B cell (primary cell): ENCODE results near the gene SPINK14. TPM values are rescaled to one million over a fixed set of nuclear protein-coding genes. Genes with fewer than 3 reads are reported as not detected.

ENCODE experiments used
- ATAC-seq: fragments of 200-7000 bp; cut with Tn5 transposase; one replicate; pipeline ENCODE4 v1.10.0; 2021; ENCODE audit warnings: low read depth, mild to moderate bottlenecking, moderate number of reproducible peaks, moderate library complexity
- CTCF ChIA-PET: fragments of 350-600 bp; sonication (Branson Sonifier 250); formaldehyde crosslinking; loops from one replicate; lab custom pipeline; 2021; ENCODE audit warnings: antibody characterized with exemption, inconsistent platforms; lab: Charles Lee
- POLR2A ChIA-PET: fragments of 350-600 bp; sonication (Branson Sonifier 250); formaldehyde crosslinking; loops from one replicate; lab custom pipeline; 2021; ENCODE audit warnings: antibody characterized with exemption; lab: Charles Lee
- DNase-seq: peaks from one replicate; pipeline ENCODE4 v3.0.0; 2013
- H2AFZ ChIP-seq: 2 replicates; pipeline ENCODE4 v1.6.1; 2012; ENCODE audit warnings: mild to moderate bottlenecking, low read depth, low read length; ENCODE audit not compliant: insufficient read depth, poor library complexity, severe bottlenecking
- H3K27ac ChIP-seq, 2 donors: 1 replicate in 1 of 2; 2 replicates in 1 of 2; pipeline ENCODE4 v1.5.1; 2012 to 2013; ENCODE audit warnings: low read length in 2 of 2, mild to moderate bottlenecking in 2 of 2, moderate library complexity in 1 of 2
- H3K27me3 ChIP-seq, 4 experiments: fragments of 200-600 bp in 1 of 4; sonication (generic) in 1 of 4; replicated peaks in 1 of 4; 1 replicate in 2 of 4; 2 replicates in 2 of 4; pipeline versions ENCODE4 v1.6.1 to v1.7.0; 2013 to 2016; ENCODE audit warnings: low read length in 3 of 4, mild to moderate bottlenecking in 2 of 4, mixed read lengths in 1 of 4, moderate library complexity in 1 of 4; ENCODE audit not compliant: insufficient read depth in 4 of 4, control insufficient read depth in 3 of 4; ENCODE audit errors: control extremely low read depth in 1 of 4
- H3K36me3 ChIP-seq, 2 experiments: replicated peaks in 1 of 2; 1 replicate in 1 of 2; 2 replicates in 1 of 2; pipeline versions ENCODE4 v1.6.1 to v1.7.1; 2013; ENCODE audit warnings: low read length in 1 of 2; ENCODE audit not compliant: insufficient read depth in 2 of 2, control insufficient read depth in 1 of 2; ENCODE audit errors: control extremely low read depth in 1 of 2, extremely low read depth in 1 of 2
- H3K4me1 ChIP-seq, 2 donors: fragments of 200-600 bp in 1 of 2; sonication (generic) in 1 of 2; 1 replicate in 1 of 2; 2 replicates in 1 of 2; pipeline versions ENCODE4 v1.5.1 to v1.6.1; 2013 to 2017; ENCODE audit warnings: low read length in 2 of 2; ENCODE audit not compliant: control insufficient read depth in 2 of 2, insufficient read depth in 2 of 2
- H3K4me2 ChIP-seq: replicated peaks from 2 replicates; pipeline ENCODE3; 2012; ENCODE audit warnings: mild to moderate bottlenecking, low read depth, low read length; ENCODE audit not compliant: poor library complexity, severe bottlenecking
- H3K4me3 ChIP-seq, 5 experiments: fragments of 200-600 bp in 1 of 5; sonication (generic) in 1 of 5; 1 replicate in 3 of 5; 2 replicates in 2 of 5; pipeline versions ENCODE4 v1.5.1 to v1.7.0; 2011 to 2016; ENCODE audit warnings: low read length in 4 of 5, mild to moderate bottlenecking in 4 of 5, low read depth in 2 of 5, control low read depth in 1 of 5, moderate library complexity in 1 of 5; ENCODE audit not compliant: insufficient read depth in 1 of 5; ENCODE audit errors: control extremely low read depth in 1 of 5, extremely low read depth in 1 of 5
- H3K79me2 ChIP-seq: fragments of 200-600 bp; sonication (generic); one replicate; pipeline ENCODE4 v1.6.0; 2016; ENCODE audit warnings: low read length; ENCODE audit not compliant: control insufficient read depth, insufficient read depth
- H3K9ac ChIP-seq: fragments of 200-600 bp; sonication (generic); 2 replicates; pipeline ENCODE4 v1.6.1; 2017; ENCODE audit warnings: mild to moderate bottlenecking, low read length, moderate library complexity
- H3K9me3 ChIP-seq, 3 donors: one replicate each; pipeline versions ENCODE4 v1.6.1 to v1.7.1; 2013; ENCODE audit warnings: low read length in 2 of 3; ENCODE audit not compliant: control insufficient read depth in 2 of 3, insufficient read depth in 1 of 3; ENCODE audit errors: control extremely low read depth in 1 of 3
- H4K20me1 ChIP-seq: 2 replicates; pipeline ENCODE4 v1.6.0; 2012; ENCODE audit warnings: mild to moderate bottlenecking, low read length; ENCODE audit not compliant: insufficient read depth, control insufficient read depth, poor library complexity, severe bottlenecking
- H3K27ac Mint-ChIP-seq: one replicate; pipeline ENCODE4 v1.8.0; 2021; ENCODE audit warnings: mixed read lengths
- H3K27me3 Mint-ChIP-seq: one replicate; pipeline ENCODE4 v1.8.0; 2021; ENCODE audit warnings: mixed read lengths
- H3K4me1 Mint-ChIP-seq: one replicate; pipeline ENCODE4 v1.8.0; 2021; ENCODE audit warnings: mixed read lengths
- H3K4me3 Mint-ChIP-seq: one replicate; pipeline ENCODE4 v1.8.0; 2021; ENCODE audit warnings: mixed read lengths
- H3K9me3 Mint-ChIP-seq: one replicate; pipeline ENCODE4 v1.8.0; 2022; ENCODE audit warnings: mixed read lengths; ENCODE audit not compliant: insufficient read depth
- EZH2 ChIP-seq: IDR thresholded peaks from 2 replicates; pipeline ENCODE4 v1.6.1; 2012; ENCODE audit warnings: borderline replicate concordance, low read depth, mild to moderate bottlenecking, moderate library complexity, low read length; ENCODE audit not compliant: insufficient read depth, poor library complexity, severe bottlenecking
- WGBS: methylation state at CpG from one replicate; pipeline ENCODE4 v1.1.5; 2013; ENCODE audit warnings: missing lambda C conversion rate; ENCODE audit not compliant: insufficient coverage; 5-methylcytosine and 5-hydroxymethylcytosine counted together
- intact Hi-C: fragments of 100-400 bp; cut with micrococcal nuclease; formaldehyde crosslinking; loops from one replicate; pipeline ENCODE4 v1.10.0; 2022
- polyA plus RNA-seq: library from polyadenylated mRNA; depleted of rRNA; stranded (reverse); fragments of >200 nt; gene quantifications from 2 replicates; pipeline ENCODE4 v1.2.3, GENCODE V29; 2012
- total RNA-seq, 2 donors: library from RNA; stranded (reverse); fragments of 120-200 nt in 1 of 2; gene quantifications; 1 replicate in 1 of 2; 2 replicates in 1 of 2; pipeline versions ENCODE4 v1.2.3 to v1.2.4, GENCODE V29; 2013 to 2022
- TF ChIP-seq, protein P1 (sequence below): fragments of 200-600 bp; IDR thresholded peaks from one replicate; pipeline ENCODE4 v1.8.0; 2022; ENCODE audit warnings: antibody characterized with exemption, mild to moderate bottlenecking

Gene SPINK14
- total and polyA plus RNA-seq, 2 donors (not counting 1 experiment from before 2014, with no cell fraction given): not detected

DNA sequence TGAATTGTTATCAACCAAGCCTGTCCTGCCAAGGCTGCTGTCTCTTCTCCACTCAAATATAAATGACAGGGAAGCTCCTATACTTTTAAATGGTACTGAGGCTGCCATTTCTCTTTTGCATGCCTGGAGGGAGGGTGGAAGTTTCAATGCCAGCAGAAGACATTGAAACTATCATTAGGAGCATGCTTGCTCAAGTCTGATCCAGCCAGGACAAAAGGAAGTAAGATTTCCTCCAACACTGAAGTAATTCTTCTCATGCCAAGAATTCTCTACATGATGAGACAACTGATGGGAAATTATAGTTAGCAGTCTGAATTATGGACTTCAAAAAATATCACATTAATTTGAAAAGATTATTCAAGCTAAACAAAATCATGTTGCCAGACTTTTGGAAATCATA lies 39.9 kb downstream of the SPINK14 start:
- ChIA-PET POLR2A (no interaction called here), CTCF (no interaction called here)
- TF ChIP-seq, protein P1, sequence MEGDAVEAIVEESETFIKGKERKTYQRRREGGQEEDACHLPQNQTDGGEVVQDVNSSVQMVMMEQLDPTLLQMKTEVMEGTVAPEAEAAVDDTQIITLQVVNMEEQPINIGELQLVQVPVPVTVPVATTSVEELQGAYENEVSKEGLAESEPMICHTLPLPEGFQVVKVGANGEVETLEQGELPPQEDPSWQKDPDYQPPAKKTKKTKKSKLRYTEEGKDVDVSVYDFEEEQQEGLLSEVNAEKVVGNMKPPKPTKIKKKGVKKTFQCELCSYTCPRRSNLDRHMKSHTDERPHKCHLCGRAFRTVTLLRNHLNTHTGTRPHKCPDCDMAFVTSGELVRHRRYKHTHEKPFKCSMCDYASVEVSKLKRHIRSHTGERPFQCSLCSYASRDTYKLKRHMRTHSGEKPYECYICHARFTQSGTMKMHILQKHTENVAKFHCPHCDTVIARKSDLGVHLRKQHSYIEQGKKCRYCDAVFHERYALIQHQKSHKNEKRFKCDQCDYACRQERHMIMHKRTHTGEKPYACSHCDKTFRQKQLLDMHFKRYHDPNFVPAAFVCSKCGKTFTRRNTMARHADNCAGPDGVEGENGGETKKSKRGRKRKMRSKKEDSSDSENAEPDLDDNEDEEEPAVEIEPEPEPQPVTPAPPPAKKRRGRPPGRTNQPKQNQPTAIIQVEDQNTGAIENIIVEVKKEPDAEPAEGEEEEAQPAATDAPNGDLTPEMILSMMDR: no peak
- no peak for TF ChIP-seq EZH2
- Histone ChIP-seq H4K20me1 (no peaks in the 10 kb centered on the region), H3K36me3 (no peaks in the 10 kb centered on the region), H3K27ac (no peak overlapping the region), H3K4me3 (no peak overlapping the region), H3K4me2 (no peak overlapping the region), H3K27me3 (no peaks in the 10 kb centered on the region), H3K79me2 (no peaks in the 10 kb centered on the region), H3K9me3 (no peaks in the 10 kb centered on the region), H3K9ac (no peak overlapping the region), H2AFZ (no peak overlapping the region), H3K4me1 (no peaks in the 10 kb centered on the region)
- DNase-seq (no peak), ATAC-seq (no peak)
- H3K9me3 Mint-ChIP-seq: no peaks in the 10 kb centered on the region
- no peak overlapping the region for H3K27ac Mint-ChIP-seq
- H3K4me1 Mint-ChIP-seq: no peaks in the 10 kb centered on the region
- intact Hi-C loops: no loop called here
- no peak overlapping the region for H3K4me3 Mint-ChIP-seq
- no peaks in the 10 kb centered on the region for H3K27me3 Mint-ChIP-seq

DNA sequence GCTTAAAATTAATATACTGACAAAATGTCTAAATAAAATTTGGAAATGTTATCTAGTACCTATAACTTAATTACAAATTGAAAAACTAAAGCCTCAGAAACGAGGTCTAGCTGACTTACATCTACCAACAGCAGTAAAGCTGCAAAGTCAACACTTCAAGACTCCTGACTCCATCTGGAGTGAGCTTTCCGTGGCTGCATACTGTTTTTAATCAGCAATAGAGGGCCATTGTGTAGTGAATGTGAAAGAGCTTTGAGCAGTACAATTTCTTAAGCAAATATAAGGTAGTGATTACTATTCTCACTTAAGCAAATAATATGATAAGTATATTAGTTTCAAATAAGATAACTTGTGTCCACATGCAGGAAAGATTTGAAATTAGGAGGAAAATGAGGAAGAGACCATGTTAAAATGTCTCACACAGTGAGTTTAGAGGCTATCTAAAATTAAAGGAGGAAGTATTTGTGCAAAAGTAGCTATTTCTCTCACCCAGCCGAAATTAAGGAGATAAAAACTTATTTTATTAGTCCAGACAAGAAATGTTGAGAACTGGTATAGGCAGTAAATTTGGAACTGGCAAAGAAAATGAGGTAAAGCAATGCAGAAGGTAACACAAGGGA lies 40.9 kb downstream of the SPINK14 start:
- no peak overlapping the region for H3K4me3 ChIP-seq
- no peaks in the 10 kb centered on the region for H3K9me3 ChIP-seq
- H3K27me3 ChIP-seq: no peaks in the 10 kb centered on the region
- no CpG with 5 or more reads among the region's 3 CpGs for WGBS
- TF ChIP-seq, protein P1: no peak
- no peak for TF ChIP-seq EZH2
- no peaks in the 10 kb centered on the region for H3K9me3 Mint-ChIP-seq
- ChIA-PET CTCF (interaction anchor here (0.5 kb wide), 1 partner anchor 249 kb away, joined by 3 read pairs; no protein-coding TSS in a partner anchor), POLR2A (no interaction called here)
- no peaks in the 10 kb centered on the region for H3K4me1 ChIP-seq
- no peaks in the 10 kb centered on the region for H3K79me2 ChIP-seq
- DNase-seq (no peak), ATAC-seq (no peak)
- no peak overlapping the region for H3K9ac ChIP-seq
- H3K27ac ChIP-seq: no peak overlapping the region
- H3K4me3 Mint-ChIP-seq: no peak overlapping the region
- H3K27ac Mint-ChIP-seq: no peak overlapping the region
- H4K20me1 ChIP-seq: no peaks in the 10 kb centered on the region
- intact Hi-C loops: no loop called here
- no peaks in the 10 kb centered on the region for H3K36me3 ChIP-seq
- no peak overlapping the region for H2AFZ ChIP-seq
- no peaks in the 10 kb centered on the region for H3K27me3 Mint-ChIP-seq
- no peak overlapping the region for H3K4me2 ChIP-seq
- H3K4me1 Mint-ChIP-seq: no peaks in the 10 kb centered on the region
